ENCODE results near the gene DGKI. TPM values are rescaled to one million over a fixed set of nuclear protein-coding genes. Genes with fewer than 3 reads are reported as not detected.

Gene DGKI
- total RNA-seq, 4 donors from 2014 or later: 0.98 to 7.3 (median 2.7) TPM

- TF ChIP-seq CTCF (IDR thresholded peaks at IDR 0.05; ENCODE audit: low read depth): no peak
These were observed 450.7 kb downstream of the DGKI start for GRCh38 chr7:137396051-137396450.

GRCh38 chr7:137395420-137395819, 451.4 kb downstream of the DGKI start:
- no peak for TF ChIP-seq CTCF (IDR thresholded peaks at IDR 0.05; ENCODE audit: low read depth)

GRCh38 chr7:137393570-137393969, 453.2 kb downstream of the DGKI start:
- TF ChIP-seq CTCF (IDR thresholded peaks at IDR 0.05; ENCODE audit: low read depth): no peak

- no peak for TF ChIP-seq CTCF (IDR thresholded peaks at IDR 0.05; ENCODE audit: low read depth)
These were observed 456.7 kb downstream of the DGKI start for GRCh38 chr7:137390076-137390475.

GRCh38 chr7:137388916-137389315, 457.9 kb downstream of the DGKI start:
- no peak for TF ChIP-seq CTCF (IDR thresholded peaks at IDR 0.05; ENCODE audit: low read depth)

GRCh38 chr7:137386966-137387365, 459.8 kb downstream of the DGKI start:
- TF ChIP-seq CTCF (IDR thresholded peaks at IDR 0.05; ENCODE audit: low read depth): no peak

GRCh38 chr7:137381045-137381444, 465.7 kb downstream of the DGKI start:
- no peak for TF ChIP-seq CTCF (IDR thresholded peaks at IDR 0.05; ENCODE audit: low read depth)

Data from subcutaneous adipose tissue (tissue), 4 donors.